ENCODE results near the gene NCBP3. TPM values are rescaled to one million over a fixed set of nuclear protein-coding genes. Genes with fewer than 3 reads are reported as not detected.

Gene NCBP3
- total and polyA plus RNA-seq, 11 donors, result 10.4 to 26.4 (median 20.2) TPM

- WGBS, 4 donors, result 87 to 89% (median 89%) methylated on average over 15 to 28 of the region's 28 CpGs
- Histone ChIP-seq H3K27me3 (no peaks in the 10 kb centered on the region), H3K4me1 (peaks cover 0 to 9% (median 0%) of the 10 kb centered on the region in 12 donors), H3K9me3 (no peaks in the 10 kb centered on the region), H3K27ac (no peak overlapping the region), H3K36me3 (peaks cover 0 to 17% (median 13%) of the 10 kb centered on the region in 9 donors), H3K4me3 (no peak overlapping the region)
- DNase-seq, result no peak
- TF ChIP-seq POLR2A (IDR thresholded peaks at IDR 0.05), result no peak
- TF ChIP-seq, protein P1, sequence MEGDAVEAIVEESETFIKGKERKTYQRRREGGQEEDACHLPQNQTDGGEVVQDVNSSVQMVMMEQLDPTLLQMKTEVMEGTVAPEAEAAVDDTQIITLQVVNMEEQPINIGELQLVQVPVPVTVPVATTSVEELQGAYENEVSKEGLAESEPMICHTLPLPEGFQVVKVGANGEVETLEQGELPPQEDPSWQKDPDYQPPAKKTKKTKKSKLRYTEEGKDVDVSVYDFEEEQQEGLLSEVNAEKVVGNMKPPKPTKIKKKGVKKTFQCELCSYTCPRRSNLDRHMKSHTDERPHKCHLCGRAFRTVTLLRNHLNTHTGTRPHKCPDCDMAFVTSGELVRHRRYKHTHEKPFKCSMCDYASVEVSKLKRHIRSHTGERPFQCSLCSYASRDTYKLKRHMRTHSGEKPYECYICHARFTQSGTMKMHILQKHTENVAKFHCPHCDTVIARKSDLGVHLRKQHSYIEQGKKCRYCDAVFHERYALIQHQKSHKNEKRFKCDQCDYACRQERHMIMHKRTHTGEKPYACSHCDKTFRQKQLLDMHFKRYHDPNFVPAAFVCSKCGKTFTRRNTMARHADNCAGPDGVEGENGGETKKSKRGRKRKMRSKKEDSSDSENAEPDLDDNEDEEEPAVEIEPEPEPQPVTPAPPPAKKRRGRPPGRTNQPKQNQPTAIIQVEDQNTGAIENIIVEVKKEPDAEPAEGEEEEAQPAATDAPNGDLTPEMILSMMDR (IDR thresholded peaks at IDR 0.05), result no peak
- intact Hi-C loops (cut with DNase I), result loop anchor here in 6 of 10 donors (2.0 to 10.0 kb wide), 7 partner anchors 45 to 145 kb away; no protein-coding TSS in a partner anchor
- no peak for ATAC-seq
Observed at GRCh38 chr17:3861761-3862681, 16.0 kb upstream of the NCBP3 start.

GRCh38 chr17:3860939-3861700 lies 15.1 kb upstream of the NCBP3 start:
- intact Hi-C loops (cut with DNase I), result loop anchor here in 5 of 10 donors (5.0 to 10.0 kb wide), 5 partner anchors 46 to 146 kb away; no protein-coding TSS in a partner anchor
- TF ChIP-seq POLR2A (IDR thresholded peaks at IDR 0.05), result no peak
- TF ChIP-seq, protein P1 (IDR thresholded peaks at IDR 0.05), result no peak
- no peak for ATAC-seq
- 92 to 98% (median 95%) methylated on average over 17 to 30 of the region's 30 CpGs for WGBS, 4 donors
- Histone ChIP-seq H3K36me3 (peaks cover 0 to 17% (median 13%) of the 10 kb centered on the region in 9 donors), H3K27ac (no peak overlapping the region), H3K27me3 (no peaks in the 10 kb centered on the region), H3K4me3 (no peak overlapping the region), H3K9me3 (no peaks in the 10 kb centered on the region), H3K4me1 (peaks cover 0 to 9% (median 0%) of the 10 kb centered on the region in 12 donors)
- no peak for DNase-seq

GRCh38 chr17:3859940-3860339 lies 13.9 kb upstream of the NCBP3 start:
- no peak for ATAC-seq
- intact Hi-C loops (cut with DNase I), result loop anchor here in 5 of 10 donors (5.0 to 10.0 kb wide), 5 partner anchors 47 to 147 kb away; no protein-coding TSS in a partner anchor
- Histone ChIP-seq H3K4me3 (no peak overlapping the region), H3K36me3 (peaks cover 0 to 17% (median 13%) of the 10 kb centered on the region in 9 donors), H3K4me1 (peaks cover 0 to 3% (median 0%) of the 10 kb centered on the region in 12 donors), H3K9me3 (no peaks in the 10 kb centered on the region), H3K27me3 (no peaks in the 10 kb centered on the region), H3K27ac (no peak overlapping the region)
- no peak for DNase-seq
- 76 to 86% (median 80%) methylated on average over 7 to 9 of the region's 9 CpGs for WGBS, 4 donors
- no peak for TF ChIP-seq POLR2A (IDR thresholded peaks at IDR 0.05)
- TF ChIP-seq, protein P1 (IDR thresholded peaks at IDR 0.05), result no peak
